Panc1 (cell line): ENCODE results near the gene HNRNPA2B1. TPM values are rescaled to one million over a fixed set of nuclear protein-coding genes. Genes with fewer than 3 reads are reported as not detected.
A peak's percentile ranks its signal among the peaks of the same experiment; 100 is the strongest.
"Not testable (repeated sequence)": the region's sequence is repeated elsewhere in the genome, so short reads cannot be mapped to it uniquely, and the experiment has no call there.

Experiments
- ATAC-seq: fragments of 200-7000 bp; cut with Tn5 transposase; 2 replicates; pipeline ENCODE4 v1.9.1; 2020; ENCODE audit warnings: mild to moderate bottlenecking, moderate library complexity
- BruUV-seq: library from RNA; stranded (reverse); fragments of 400-500 nt; replicated peaks from 2 replicates; lab custom pipeline; 2021; lab: Mats Ljungman, UMichigan
- CTCF ChIA-PET: fragments of 300-600 bp; sonication (Branson Sonifier 250); formaldehyde crosslinking; loops from one replicate; lab custom pipeline; 2022; ENCODE audit warnings: antibody characterized with exemption; lab: Charles Lee
- POLR2A ChIA-PET: fragments of 300-600 bp; sonication (Branson Sonifier 250); formaldehyde crosslinking; loops from one replicate; lab custom pipeline; 2022; ENCODE audit warnings: antibody characterized with exemption; lab: Charles Lee
- DNase-seq: peaks from one replicate; pipeline ENCODE4 v3.0.0-alpha.2; 2010; ENCODE audit warnings: low read depth, low spot score
- H3K27ac ChIP-seq: 2 replicates; pipeline ENCODE4 v1.5.1; 2011; ENCODE audit warnings: mild to moderate bottlenecking, low read length, inconsistent platforms
- H3K27me3 ChIP-seq: fragments of 200-500 bp; sonication (Bioruptor generic); 2 replicates; pipeline ENCODE4 v1.6.0; 2014; ENCODE audit warnings: low read length, inconsistent platforms; ENCODE audit not compliant: control insufficient read depth, insufficient read depth
- H3K36me3 ChIP-seq: fragments of 200-500 bp; sonication (Bioruptor generic); 2 replicates; pipeline ENCODE4 v1.5.1; 2014; ENCODE audit warnings: inconsistent platforms, mild to moderate bottlenecking, low read length, moderate library complexity; ENCODE audit not compliant: control insufficient read depth, insufficient read depth
- H3K4me1 ChIP-seq: 2 replicates; pipeline ENCODE4 v1.5.1; 2011; ENCODE audit warnings: inconsistent platforms, mild to moderate bottlenecking, low read length, moderate library complexity; ENCODE audit not compliant: control insufficient read depth, insufficient read depth
- H3K4me3 ChIP-seq, 2 experiments: 2 replicates each; pipeline ENCODE4 v1.5.1; 2011 to 2012; ENCODE audit warnings: low read depth in 2 of 2, low read length in 2 of 2, mild to moderate bottlenecking in 2 of 2, inconsistent platforms in 1 of 2, moderate library complexity in 1 of 2
- H3K9me3 ChIP-seq: fragments of 200-500 bp; sonication (Bioruptor generic); 2 replicates; pipeline ENCODE4 v1.5.1; 2014; ENCODE audit warnings: low read depth, mild to moderate bottlenecking, inconsistent platforms, low read length, moderate library complexity; ENCODE audit not compliant: control insufficient read depth, insufficient read depth
- POLR2AphosphoS5 ChIP-seq: IDR thresholded peaks from 2 replicates; pipeline ENCODE4 v1.6.1; 2012; ENCODE audit warnings: mild to moderate bottlenecking, low read depth, low read length, moderate library complexity
- REST ChIP-seq, 2 experiments: IDR thresholded peaks; 2 replicates each; pipeline ENCODE4 v1.6.1; 2011 to 2012; ENCODE audit warnings: low read depth in 2 of 2, control low read depth in 1 of 2, low read length in 1 of 2, mild to moderate bottlenecking in 1 of 2, moderate library complexity in 1 of 2; ENCODE audit not compliant: insufficient read depth in 1 of 2
- SIN3A ChIP-seq: IDR thresholded peaks from 2 replicates; pipeline ENCODE4 v1.6.1; 2012; ENCODE audit warnings: low read depth, mild to moderate bottlenecking, low read length, moderate library complexity, borderline replicate concordance; ENCODE audit not compliant: insufficient read depth
- TCF7L2 ChIP-seq: IDR thresholded peaks from 2 replicates; pipeline ENCODE4 v1.6.1; 2011; ENCODE audit warnings: mild to moderate bottlenecking, low read depth, low read length, inconsistent platforms
- in situ Hi-C: cut with HindIII; loops from 2 replicates; pipeline ENCODE4 v1.10.0; 2016; ENCODE audit warnings: low sequenced_read_pairs, low pct_unique_long_range_greater_than_20kb
- intact Hi-C: fragments of 100-400 bp; cut with micrococcal nuclease; formaldehyde crosslinking; loops from one replicate; pipeline ENCODE4 v1.10.0; 2022; ENCODE audit not compliant: unreplicated experiment
- total RNA-seq: library from RNA; stranded (reverse); gene quantifications from one replicate; pipeline ENCODE4 v1.2.1, GENCODE V29; 2021; ENCODE audit not compliant: unreplicated experiment
- TF ChIP-seq, protein P1 (sequence below): fragments of 450-650 bp; IDR thresholded peaks from 2 replicates; pipeline ENCODE4 v1.5.1; 2017; ENCODE audit warnings: mild to moderate bottlenecking

HNRNPA2B1 gene
- total RNA-seq, 1 experiment from 2014 or later = 819 TPM

GRCh38 chr7:26166684-26167266, 33.8 kb downstream of the HNRNPA2B1 start:
- no peaks in the 10 kb centered on the region for H3K9me3 ChIP-seq
- no peaks in the 10 kb centered on the region for H3K27me3 ChIP-seq
- H3K36me3 ChIP-seq = no peaks in the 10 kb centered on the region
- peaks cover 17% of the 10 kb centered on the region for H3K4me1 ChIP-seq
- DNase-seq (no peak), ATAC-seq (peak; percentile 69)
- TF ChIP-seq SIN3A (no peak), TCF7L2 (no peak), REST (IDR thresholded peaks at IDR 0.05; ENCODE audit: insufficient read depth in 1 of 2, low read depth in 2 of 2, low read length in 1 of 2) (no peak), POLR2AphosphoS5 (no peak)
- TF ChIP-seq, protein P1, sequence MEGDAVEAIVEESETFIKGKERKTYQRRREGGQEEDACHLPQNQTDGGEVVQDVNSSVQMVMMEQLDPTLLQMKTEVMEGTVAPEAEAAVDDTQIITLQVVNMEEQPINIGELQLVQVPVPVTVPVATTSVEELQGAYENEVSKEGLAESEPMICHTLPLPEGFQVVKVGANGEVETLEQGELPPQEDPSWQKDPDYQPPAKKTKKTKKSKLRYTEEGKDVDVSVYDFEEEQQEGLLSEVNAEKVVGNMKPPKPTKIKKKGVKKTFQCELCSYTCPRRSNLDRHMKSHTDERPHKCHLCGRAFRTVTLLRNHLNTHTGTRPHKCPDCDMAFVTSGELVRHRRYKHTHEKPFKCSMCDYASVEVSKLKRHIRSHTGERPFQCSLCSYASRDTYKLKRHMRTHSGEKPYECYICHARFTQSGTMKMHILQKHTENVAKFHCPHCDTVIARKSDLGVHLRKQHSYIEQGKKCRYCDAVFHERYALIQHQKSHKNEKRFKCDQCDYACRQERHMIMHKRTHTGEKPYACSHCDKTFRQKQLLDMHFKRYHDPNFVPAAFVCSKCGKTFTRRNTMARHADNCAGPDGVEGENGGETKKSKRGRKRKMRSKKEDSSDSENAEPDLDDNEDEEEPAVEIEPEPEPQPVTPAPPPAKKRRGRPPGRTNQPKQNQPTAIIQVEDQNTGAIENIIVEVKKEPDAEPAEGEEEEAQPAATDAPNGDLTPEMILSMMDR = no peak
- ChIA-PET CTCF (interaction anchor here (0.6 kb wide), 1 partner anchor 63 kb away, joined by 3 read pairs; no protein-coding TSS in a partner anchor), POLR2A (interaction anchor here (0.7 kb wide), 1 partner anchor 152 kb away, joined by 3 read pairs; no protein-coding TSS in a partner anchor)
- BruUV-seq = no TSS peak
- H3K4me3 ChIP-seq = no peak overlapping the region
- H3K27ac ChIP-seq = peak overlapping the region; percentile 51
- intact Hi-C loops (no loop called here), in situ Hi-C loops (no loop called here)

DNA sequence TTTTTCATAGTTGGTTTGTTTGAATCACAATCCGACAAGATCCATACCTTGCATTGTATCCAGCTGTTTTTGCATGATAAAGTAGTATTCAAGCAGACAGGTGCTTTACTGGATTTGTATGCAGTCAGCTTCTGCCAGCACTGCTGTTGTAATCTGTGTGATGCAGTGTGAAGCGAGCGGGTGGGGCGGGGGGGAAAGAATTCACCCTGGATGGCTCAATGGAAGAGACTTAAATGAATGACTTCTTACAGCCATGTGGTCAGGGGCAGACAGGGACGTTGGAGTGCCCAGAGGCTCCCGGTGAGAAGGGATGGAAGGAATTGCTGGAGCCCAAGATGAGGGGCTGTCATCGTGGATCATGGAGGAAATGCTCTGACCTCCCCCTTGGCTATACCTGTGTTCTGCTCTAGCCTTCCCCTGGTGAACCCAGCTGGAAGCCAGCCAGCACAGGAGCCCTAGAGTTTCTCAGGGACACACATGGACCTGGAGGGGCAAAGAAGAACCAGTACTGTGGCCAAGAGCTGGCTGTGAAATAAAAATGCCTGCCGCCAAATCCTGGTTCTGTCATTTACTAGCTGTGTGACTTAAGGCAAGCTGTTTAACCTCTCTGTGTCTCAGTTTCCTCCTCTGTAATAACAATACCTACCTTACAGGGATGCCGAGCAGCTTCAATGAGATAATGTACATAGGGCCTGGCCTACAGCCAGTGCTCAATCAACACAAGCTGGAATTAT, 34.4 kb downstream of the HNRNPA2B1 start:
- BruUV-seq = no TSS peak
- ATAC-seq (peak; percentile 22; the same call in 1 of the 2 replicates), DNase-seq (no peak)
- Histone ChIP-seq H3K9me3 (no peaks in the 10 kb centered on the region), H3K27ac (peak overlapping the region; percentile 51; the same call in 1 of the 2 replicates), H3K27me3 (no peaks in the 10 kb centered on the region), H3K36me3 (no peaks in the 10 kb centered on the region), H3K4me3 (no peak overlapping the region), H3K4me1 (peaks cover 21% of the 10 kb centered on the region)
- TF ChIP-seq SIN3A = no peak
- TF ChIP-seq POLR2AphosphoS5 = no peak
- TF ChIP-seq REST (IDR thresholded peaks at IDR 0.05; ENCODE audit: insufficient read depth in 1 of 2, low read depth in 2 of 2, low read length in 1 of 2) = no peak
- TF ChIP-seq, protein P1 = no peak
- TF ChIP-seq TCF7L2 = no peak
- intact Hi-C loops = no loop called here
- CTCF ChIA-PET = interaction anchor here (0.6 kb wide), 1 partner anchor 64 kb away, joined by 3 read pairs; no protein-coding TSS in a partner anchor
- in situ Hi-C loops = no loop called here
- POLR2A ChIA-PET = interaction anchor here (0.6 kb wide), 1 partner anchor 17 kb away, joined by 4 read pairs; no protein-coding TSS in a partner anchor

- H3K36me3 ChIP-seq, CTCF ChIA-PET, H3K27me3 ChIP-seq, H3K27ac ChIP-seq, H3K9me3 ChIP-seq, ATAC-seq, intact Hi-C loops, in situ Hi-C loops, BruUV-seq, DNase-seq, H3K4me3 ChIP-seq, POLR2A ChIA-PET: not testable (repeated sequence)
- H3K4me1 ChIP-seq = peaks cover 43% of the 10 kb centered on the region
These were observed 36.7 kb downstream of the HNRNPA2B1 start for GRCh38 chr7:26163804-26164203.
